GM18505 (cell line): ENCODE measurements around the gene TMOD1.

Experiments
- ATAC-seq: cut with Tn5 transposase; IDR thresholded peaks from one replicate; pipeline ENCODE4 v1.9.1; 2021; ENCODE audit not compliant: unreplicated experiment
- POLR2A ChIP-seq: IDR thresholded peaks from 4 replicates; pipeline ENCODE4 v1.6.1; 2011; ENCODE audit warnings: borderline replicate concordance; ENCODE audit not compliant: insufficient read depth, insufficient read length; ENCODE audit errors: extremely low read depth

The TMOD1 gene

GRCh38 chr9:97630591-97630990 is 129.1 kb downstream of the TMOD1 start:
- no peak for TF ChIP-seq POLR2A
- no peak for ATAC-seq

GRCh38 chr9:97632248-97632984 is 130.9 kb downstream of the TMOD1 start:
- ATAC-seq: no peak
- TF ChIP-seq POLR2A: no peak

- ATAC-seq: peak; percentile 87
- peak; percentile 92 for TF ChIP-seq POLR2A
These were observed 131.8 kb downstream of the TMOD1 start, which contains the start of the genes NCBP1 and TSTD2 for GRCh38 chr9:97632985-97633858. TSS of gene NCBP1 (plus strand) at chr9:97633821. CDS start at chr9:97633882, 61 bp downstream. TSS of gene TSTD2 (minus strand) at chr9:97633368. CDS start at chr9:97627562, 5,806 bp downstream.

DNA sequence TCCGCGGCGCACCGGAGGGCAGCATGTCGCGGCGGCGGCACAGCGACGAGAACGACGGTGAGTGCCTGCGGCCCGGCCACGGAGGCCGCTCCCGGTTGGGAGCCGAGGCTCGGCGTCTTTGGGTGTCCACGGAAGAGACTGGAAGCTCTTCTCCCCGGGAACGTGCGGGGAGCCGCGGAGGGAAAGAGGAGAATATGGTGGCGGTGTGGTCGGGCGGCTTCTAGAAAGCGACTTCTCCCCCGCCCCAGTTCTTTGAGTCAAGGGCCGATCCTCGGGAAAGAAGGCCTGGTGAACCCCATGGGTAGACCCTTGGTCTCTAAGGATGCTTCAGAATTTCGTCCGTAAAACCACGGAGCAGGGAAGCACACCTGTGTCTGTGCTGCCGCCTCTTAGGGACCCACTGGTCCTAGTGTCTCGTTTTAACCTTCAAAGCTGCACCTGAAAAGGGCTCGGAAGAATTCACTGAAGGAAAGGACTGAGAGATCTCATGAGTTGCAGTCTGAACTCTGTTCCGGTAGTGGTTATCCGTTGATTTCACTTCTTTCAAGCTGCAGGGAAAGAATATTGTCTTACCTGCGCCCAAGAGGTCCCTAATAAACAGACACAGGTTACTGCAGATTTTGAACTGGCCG is 132.5 kb downstream of the TMOD1 start:
- TF ChIP-seq POLR2A: no peak
- no peak for ATAC-seq

DNA sequence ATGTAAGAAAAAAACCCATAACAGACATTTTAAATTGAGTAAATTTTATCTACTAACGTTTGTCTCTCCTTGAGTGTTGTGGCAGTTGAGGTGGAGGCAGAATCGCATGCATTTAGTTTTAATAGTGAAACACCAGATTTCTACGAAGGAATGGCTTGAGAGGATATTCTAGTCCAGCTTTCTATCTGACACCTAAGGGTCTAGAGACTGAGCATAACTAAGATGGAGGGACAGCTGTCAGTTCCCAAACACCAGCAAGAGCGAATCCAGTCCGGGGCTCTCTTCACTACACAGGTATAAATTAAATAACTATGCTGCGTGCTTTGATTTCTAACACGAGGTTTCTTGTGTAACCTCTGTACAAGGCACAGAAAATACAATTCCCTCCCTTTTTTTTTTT is 133.6 kb downstream of the TMOD1 start:
- no peak for TF ChIP-seq POLR2A
- ATAC-seq: no peak

GRCh38 chr9:97636903-97637302 is 135.4 kb downstream of the TMOD1 start:
- ATAC-seq: no peak
- TF ChIP-seq POLR2A: no peak

GRCh38 chr9:97638666-97639065 is 137.2 kb downstream of the TMOD1 start:
- no peak for TF ChIP-seq POLR2A
- ATAC-seq: no peak

DNA sequence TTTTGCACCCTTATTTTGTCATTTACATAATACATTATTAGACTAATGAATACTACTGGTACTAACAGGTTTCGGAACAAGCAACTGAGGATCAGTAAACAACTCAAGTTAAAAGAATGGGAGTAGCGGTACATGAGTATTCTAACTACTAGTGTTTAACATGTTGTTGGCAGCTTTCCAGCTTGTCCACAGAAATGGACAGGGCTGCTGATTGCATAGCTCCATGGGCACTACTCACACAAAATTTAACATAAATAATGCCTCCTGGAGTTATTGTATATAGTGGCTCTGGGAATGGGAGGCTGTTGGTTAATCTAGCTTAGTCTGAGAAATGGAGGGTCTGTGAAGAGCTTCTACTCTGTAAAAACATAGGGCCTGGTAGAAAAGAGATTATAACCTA is 138.9 kb downstream of the TMOD1 start:
- ATAC-seq: no peak
- TF ChIP-seq POLR2A: no peak

DNA sequence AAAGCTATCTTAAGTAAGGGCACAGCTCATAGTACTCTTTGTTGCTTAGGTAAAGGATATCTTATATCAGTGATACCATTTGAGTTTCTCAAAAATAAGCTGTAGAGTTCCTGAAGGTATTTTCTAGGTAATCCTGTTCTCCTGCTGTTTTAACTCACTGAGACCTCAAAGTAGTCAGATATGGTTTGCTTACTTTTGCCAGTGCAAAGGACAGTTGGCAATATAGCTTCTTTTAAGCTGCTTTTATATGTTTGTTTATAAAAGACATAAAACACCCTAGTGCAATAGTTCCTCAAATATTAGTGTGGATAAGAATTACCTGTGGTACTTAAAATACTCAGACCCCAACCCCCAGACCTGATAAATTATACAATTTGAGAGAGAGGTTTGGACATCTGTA is 144.3 kb downstream of the TMOD1 start:
- ATAC-seq: no peak
- TF ChIP-seq POLR2A: no peak

GRCh38 chr9:97647996-97648395 is 146.5 kb downstream of the TMOD1 start:
- no peak for TF ChIP-seq POLR2A
- no peak for ATAC-seq
